Ishikawa (cell line): ENCODE measurements around the gene DNAJC30.

Experiments
- CEBPB ChIP-seq: IDR thresholded peaks from 2 replicates; pipeline ENCODE4 v1.6.1; 2012
- CREB1 ChIP-seq: IDR thresholded peaks from 2 replicates; pipeline ENCODE4 v1.6.1; 2012; ENCODE audit warnings: low read depth
- FOXM1 ChIP-seq: IDR thresholded peaks from 2 replicates; pipeline ENCODE4 v1.6.1; 2012; ENCODE audit warnings: low read depth, borderline replicate concordance
- RAD21 ChIP-seq: IDR thresholded peaks from 2 replicates; pipeline ENCODE4 v1.6.1; 2012; ENCODE audit warnings: low read depth
- TAF1 ChIP-seq: IDR thresholded peaks from 2 replicates; pipeline ENCODE4 v1.6.1; 2012; ENCODE audit warnings: low read depth, mild to moderate bottlenecking
- TF ChIP-seq, protein P1 (sequence below): IDR thresholded peaks from 2 replicates; pipeline ENCODE4 v1.6.1; 2012

DNA sequence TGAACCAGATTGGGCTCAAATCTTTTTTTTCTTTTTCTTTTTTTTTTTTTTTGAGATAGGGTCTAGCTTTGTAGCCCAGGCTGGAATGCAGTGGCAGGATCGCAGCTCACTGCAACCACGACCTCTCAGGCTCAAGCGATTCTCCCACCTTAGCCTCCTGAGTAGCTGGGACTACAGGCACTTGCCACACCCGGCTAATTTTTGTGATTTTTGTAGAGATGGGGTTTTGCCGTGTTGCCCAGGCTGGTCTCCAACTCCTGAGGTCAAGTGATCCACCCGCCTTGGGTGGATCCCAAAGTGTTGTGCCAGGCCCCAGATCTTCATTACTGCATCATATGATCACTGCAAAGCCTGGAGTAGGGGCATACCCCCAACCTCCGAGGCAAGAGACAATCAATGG, 2.8 kb downstream of the DNAJC30 start:
- no peak for TF ChIP-seq RAD21
- TF ChIP-seq, protein P1, sequence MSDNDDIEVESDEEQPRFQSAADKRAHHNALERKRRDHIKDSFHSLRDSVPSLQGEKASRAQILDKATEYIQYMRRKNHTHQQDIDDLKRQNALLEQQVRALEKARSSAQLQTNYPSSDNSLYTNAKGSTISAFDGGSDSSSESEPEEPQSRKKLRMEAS = no peak
- no peak for TF ChIP-seq FOXM1
- no peak for TF ChIP-seq CREB1
- TF ChIP-seq TAF1 = no peak
- TF ChIP-seq CEBPB = no peak
